Ishikawa (cell line): Measurements from ENCODE around the gene ACAD11.

Experiments used
- TAF1 ChIP-seq: IDR thresholded peaks from 2 replicates; pipeline ENCODE4 v1.6.1; 2012; ENCODE audit warnings: low read depth, mild to moderate bottlenecking
- TEAD4 ChIP-seq: IDR thresholded peaks from 2 replicates; pipeline ENCODE4 v1.6.1; 2012

DNA sequence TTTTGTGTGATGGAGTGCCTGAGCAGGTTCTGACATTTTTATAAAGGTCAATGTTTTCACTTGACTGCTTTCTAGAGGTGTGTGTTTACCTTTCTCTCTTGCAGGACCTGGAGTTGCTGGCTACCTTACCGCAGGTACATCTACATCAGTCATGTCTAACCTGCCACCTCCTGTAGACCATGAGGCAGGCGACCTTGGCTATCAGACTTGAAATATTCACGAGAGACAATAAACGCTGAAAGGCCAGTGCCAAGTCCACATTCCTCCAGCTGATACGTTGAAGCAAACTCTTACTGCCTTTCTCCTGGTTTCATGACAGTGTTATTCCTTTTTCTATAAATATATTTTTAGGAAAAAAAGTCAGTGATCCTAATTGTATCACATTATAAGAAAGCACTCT, 121.5 kb downstream of the ACAD11 start:
- no peak for TF ChIP-seq TEAD4
- no peak for TF ChIP-seq TAF1
